Stimulated activated CD4-positive, alpha-beta T cell treated with anti-CD3 and anti-CD28 coated beads, Interleukin-2, amount 100 ng/mL, for 24 hours (primary cell): ENCODE results near the gene ZNF324.
"Not testable (repeated sequence)": the region's sequence is repeated elsewhere in the genome, so short reads cannot be mapped to it uniquely, and the experiment has no call there.

Experiments
- DNase-seq, 2 donors: peaks; one replicate each; pipeline ENCODE4 v3.0.0-alpha.2; 2020

The ZNF324 gene

DNA sequence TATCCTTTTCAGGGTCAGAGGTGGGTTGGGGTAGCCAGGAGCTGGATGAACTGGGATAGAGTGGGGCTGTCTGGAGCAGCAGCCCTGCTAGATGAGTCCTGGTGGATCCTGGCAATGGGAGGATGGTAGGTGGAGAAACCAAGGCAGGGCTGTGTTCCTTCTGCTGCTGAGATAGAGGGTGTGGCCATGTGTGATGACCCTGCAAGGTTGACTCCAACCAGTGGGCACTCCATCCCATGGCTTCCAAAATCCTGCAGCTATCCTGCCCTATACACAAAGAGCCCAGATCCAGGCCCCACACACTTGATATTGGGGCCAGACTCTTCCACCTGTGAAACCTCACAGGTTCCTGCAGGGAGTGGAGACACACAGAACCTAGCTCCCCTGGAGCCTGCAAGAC lies 6.9 kb downstream of the ZNF324 start:
- no peak for DNase-seq

DNA sequence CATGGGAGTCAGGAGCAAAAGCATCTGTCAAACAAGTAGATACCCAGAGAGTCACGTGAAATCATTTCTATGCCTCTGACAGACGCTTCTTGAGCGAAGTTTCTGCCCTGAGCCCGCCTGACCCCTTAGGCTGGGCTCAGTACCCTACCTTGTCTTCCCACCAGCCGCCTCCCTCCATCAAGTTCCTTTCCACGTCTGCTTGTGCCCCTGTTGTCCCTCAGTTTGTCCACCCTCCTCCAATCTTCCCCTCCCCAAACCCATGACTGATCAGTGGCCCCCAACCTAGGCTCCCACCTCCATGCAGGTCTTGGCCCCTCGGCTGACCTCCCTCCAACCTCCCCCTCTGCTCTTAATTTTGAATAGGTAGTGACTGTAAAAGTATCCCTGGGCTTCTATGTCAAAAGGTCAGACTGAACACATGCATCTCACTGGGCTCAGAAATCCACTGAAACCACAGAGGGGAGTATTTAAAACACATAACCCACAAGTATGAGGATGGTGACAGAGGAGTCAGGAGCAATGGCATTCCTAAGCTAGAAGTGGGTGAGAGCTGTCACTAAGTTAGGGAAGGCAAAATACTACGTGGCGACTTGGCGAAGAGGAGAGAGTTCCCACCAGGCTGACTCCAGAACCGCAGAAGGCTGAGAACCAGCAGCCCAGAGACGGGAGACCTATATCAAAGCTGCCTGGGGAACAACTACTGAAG lies 7.6 kb downstream of the ZNF324 start:
- DNase-seq = no peak

DNA sequence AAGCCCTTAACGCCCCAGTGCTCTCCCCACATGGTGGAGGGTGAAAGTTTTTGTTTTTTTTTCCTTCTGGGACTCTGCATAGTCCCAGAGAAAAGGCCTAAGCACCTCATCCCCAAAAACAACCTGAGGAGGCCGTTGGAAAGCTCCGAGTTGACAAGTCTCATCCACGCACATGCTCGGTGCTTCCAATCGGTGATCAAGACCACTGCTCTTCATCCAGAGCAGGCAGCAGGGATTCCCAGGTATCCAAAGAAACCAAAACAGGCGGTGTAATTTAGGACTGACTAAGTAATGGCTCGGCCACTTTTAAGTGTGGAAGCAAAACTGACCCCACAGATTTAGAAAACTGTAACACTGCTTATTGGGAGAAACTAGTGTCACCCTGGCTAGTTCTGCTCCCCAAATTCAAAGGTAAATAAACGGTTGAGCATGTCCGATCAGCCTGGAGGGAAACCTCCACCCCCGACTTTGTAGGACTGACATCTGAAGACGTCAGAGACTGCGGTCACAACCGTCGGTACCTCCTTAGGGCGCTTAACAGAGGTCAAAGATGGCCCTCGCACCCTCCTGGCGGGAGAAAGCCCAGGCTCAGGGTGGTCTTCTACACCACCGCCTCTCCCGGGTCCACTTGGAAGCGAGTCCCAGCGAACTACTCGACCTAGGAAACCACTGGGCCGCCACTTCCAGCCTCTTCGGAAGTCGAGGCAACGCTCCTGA lies 8.3 kb downstream of the ZNF324 start:
- DNase-seq = no peak

GRCh38 chr19:58475714-58476497 lies 9.0 kb downstream of the ZNF324 start, which contains the start of gene ZNF446:
ZNF446 (plus strand) TSS chr19:58476352; CDS start chr19:58477219, 867 bp downstream.
- DNase-seq = peak; percentile 94

DNA sequence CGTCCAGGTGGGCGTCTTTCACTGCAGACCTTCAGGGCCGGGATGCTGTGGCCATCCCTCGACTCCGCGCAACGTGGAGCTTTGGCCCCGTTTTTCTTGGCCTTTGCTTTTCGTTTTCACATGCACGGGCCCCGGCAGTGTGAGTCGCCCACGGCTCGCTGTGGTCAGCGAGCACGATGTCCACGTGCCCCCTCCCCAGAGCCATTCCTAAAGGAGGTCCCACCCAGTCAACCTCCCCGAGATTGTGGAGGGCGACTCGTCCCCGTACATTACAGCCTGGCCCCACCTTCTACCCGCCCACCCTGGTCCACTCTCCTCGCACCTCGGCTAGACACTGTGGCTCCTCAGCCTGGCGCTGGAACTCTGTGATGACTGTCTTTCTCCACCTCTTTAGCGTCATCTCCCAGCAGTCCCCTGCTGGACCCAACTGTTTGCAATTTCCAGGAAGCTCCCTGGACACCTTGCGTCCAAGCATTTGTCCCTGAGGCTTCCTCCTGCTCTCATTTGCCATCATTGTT lies 9.7 kb downstream of the ZNF324 start:
- DNase-seq = no peak

- DNase-seq = no peak
Measured at GRCh38 chr19:58477130-58477529, 10.2 kb downstream of the ZNF324 start.

GRCh38 chr19:58477871-58478270 lies 11.0 kb downstream of the ZNF324 start:
- no peak for DNase-seq

GRCh38 chr19:58479303-58479702 lies 12.4 kb downstream of the ZNF324 start:
- DNase-seq = no peak

DNA sequence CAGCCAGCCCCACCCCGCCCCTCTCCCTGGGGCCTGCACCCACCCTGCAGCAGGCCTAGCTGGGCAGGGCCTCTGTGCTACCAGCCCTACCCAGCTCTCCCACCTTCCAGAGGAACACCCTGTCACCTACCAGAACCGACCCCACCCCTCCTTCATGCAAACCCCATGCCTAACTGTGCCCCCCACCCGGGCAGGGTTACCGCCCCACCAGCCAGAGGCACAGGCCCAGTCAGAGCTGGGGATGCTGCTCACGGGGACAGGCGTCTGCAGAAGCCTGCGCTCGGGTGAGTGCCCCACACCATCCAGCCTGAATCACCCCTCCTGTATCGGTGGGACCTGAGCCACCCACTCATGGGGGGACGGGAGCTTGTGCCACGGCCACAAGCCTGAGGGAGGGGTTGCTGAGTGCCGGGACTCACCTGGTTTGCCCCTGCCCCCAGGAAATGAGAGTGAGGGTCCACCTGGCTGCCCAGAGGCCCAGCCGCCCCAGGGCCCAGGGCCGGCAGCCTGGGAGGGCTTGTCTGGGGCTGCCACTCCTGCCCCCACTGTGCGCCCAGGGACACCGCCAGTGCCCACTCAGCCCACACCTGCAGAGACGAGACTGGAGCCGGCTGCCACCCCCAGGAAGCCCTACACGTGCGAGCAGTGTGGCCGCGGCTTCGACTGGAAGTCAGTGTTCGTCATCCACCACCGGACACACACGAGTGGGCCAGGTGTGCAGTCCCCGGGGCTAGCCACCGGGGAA lies 13.0 kb downstream of the ZNF324 start:
- no peak for DNase-seq

GRCh38 chr19:58480481-58480830 lies 13.6 kb downstream of the ZNF324 start:
- DNase-seq = no peak

DNA sequence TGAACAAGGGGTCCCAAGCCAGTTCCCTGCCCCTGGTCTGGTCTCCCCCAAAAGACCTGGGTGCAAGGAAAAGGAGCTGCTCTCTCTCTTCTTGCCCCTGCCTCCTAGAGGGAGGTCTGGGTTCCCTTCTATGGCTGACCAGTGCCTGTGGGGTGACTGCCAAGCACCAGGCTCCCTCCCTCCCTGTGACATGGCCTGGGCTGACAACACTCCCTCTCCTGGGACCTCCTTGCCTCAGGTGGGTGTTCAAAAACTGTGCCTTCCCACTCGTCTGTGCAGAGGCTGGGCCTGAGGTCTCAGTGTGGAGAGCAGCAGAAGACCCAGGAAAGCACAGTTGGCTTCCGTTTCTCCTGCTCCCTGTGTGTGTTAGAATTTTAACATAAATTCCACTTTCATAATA lies 14.0 kb downstream of the ZNF324 start:
- no peak for DNase-seq

GRCh38 chr19:58482372-58482771 lies 15.5 kb downstream of the ZNF324 start:
- no peak for DNase-seq

- no peak for DNase-seq
Measured at GRCh38 chr19:58483776-58484175, 16.9 kb downstream of the ZNF324 start.

DNA sequence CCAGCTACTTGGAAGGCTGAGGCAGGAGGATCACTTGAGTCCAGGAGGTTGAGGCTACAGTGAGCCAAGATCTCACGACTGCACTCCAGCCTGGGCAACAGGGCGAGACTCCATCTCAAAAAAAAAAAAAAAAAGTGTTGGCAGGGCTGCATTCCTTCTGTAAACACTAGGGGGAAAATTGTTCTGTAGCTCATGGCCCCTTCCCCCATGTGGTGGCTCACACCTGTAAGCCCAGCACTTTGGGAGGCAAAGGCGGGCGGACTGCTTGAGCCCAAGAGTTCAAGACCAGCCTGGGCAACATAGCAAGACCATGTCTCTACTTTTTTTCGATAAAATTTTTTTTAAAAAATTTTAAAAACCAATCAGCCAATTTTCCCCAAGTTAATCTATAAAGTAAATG lies 17.5 kb downstream of the ZNF324 start:
- DNase-seq = not testable (repeated sequence)

- DNase-seq = no peak
Measured at GRCh38 chr19:58491393-58491792, 24.5 kb downstream of the ZNF324 start.

- DNase-seq = no peak
Measured at GRCh38 chr19:58492265-58492664, 25.4 kb downstream of the ZNF324 start.

- no peak for DNase-seq
Measured at GRCh38 chr19:58497634-58498170, 30.8 kb downstream of the ZNF324 start.

DNA sequence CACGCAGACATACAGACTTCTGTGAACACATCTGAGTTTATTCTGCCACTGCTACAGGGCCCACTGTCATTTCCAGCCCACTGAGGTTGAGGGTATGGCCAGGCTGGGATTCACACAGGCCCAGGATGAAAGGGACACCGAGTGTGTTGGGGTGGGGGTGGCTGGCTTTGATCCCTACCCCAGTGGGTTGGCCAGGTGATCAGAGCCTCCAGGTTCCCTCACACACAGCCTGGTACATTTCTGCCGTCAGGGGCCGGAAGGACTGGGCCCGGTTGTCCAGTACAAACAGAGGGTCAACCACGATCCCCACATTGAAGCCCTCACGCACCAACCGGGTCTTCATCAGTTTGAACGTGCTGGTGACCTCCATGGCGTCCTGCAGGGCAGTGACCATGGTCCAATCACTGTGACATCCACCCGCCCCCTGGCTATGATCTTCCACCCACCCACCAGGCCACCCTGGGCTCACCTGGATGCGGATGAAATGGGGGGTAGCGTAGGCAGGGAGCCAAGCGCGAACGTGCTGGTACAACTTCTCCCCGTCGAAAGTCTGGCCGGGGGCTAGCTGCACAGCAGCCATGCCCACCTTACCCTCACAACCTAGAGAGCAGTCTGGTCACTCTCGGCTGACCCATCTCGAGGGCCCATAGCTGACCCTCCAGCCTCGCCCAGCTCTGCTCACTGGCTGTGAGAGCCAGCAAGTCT lies 31.6 kb downstream of the ZNF324 start:
- DNase-seq = no peak

- peak; percentile 99 to 100 for DNase-seq
Measured at GRCh38 chr19:58499021-58499927, 32.4 kb downstream of the ZNF324 start.

DNA sequence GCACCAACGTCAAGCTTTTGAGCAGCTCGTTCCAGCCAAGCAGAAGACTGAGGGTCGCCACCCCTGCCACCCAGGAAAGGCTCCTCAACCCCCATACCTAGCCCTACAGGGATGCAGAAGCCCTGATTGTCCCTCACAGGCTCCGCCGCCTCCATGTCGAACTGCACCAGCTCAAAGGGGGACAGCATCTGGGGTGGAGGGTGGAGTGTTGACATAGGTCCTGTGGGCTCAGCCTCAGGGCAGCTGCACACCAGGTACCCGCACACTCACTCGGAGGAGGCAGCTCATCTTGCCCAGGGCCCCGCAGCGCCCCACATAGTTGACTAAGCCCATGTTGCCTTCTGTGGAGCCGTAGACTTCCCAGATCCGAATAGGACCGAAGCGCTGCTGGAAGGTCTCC lies 33.4 kb downstream of the ZNF324 start:
- DNase-seq = no peak
